Epithelial cell of esophagus (primary cell): Measurements from ENCODE around the gene NUP54.

Source experiments
- DNase-seq: peaks from one replicate; pipeline ENCODE4 v3.0.0; 2010; ENCODE audit warnings: low read depth
- H3K4me3 ChIP-seq: 2 replicates; pipeline ENCODE4 v1.5.1; 2011; ENCODE audit warnings: mild to moderate bottlenecking, low read length, control low read depth
- TF ChIP-seq, protein P1 (sequence below): IDR thresholded peaks from 2 replicates; pipeline ENCODE4 v1.5.1; 2011; ENCODE audit warnings: low read depth, mild to moderate bottlenecking, low read length, control low read depth, inconsistent platforms; ENCODE audit not compliant: insufficient read depth; ENCODE audit errors: missing control alignments

Gene NUP54

DNA sequence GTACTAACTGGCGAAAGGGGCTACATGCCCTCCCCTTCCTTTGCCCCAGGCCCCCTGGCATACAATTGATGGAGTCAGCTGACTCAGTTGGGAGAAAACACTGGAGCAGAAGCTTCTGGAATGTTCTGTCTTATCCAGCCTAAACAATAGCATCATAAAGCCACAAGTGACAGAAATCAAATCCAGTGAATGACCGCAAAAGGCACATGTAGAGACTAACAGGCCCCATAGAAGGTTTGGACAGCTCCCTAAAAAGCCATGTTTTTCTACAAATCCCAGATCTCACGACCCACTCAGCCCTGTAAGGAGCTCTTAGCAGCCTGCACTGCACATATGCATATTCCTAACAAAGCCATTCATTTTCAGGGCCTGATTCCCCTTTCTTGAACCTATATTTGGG lies 40.4 kb upstream of the NUP54 start:
- H3K4me3 ChIP-seq: no peak overlapping the region

DNA sequence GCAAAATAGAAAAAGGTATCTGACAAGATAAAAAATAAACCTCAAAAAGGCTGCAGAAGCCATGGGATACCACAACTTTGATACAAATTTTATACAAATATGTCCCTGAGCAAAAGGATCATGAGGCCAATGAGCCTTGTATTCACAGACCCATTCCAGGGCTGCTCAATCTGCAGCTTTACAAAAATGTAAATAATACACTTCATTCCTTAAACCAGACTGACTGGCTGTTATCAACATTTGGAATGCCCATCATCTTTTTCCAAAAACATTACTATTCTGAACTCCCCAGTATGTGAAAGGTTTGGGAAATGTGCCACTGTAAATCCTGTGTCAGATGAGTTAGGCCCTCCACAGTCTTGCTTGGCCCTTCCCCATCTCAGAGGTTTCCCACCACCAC lies 40.0 kb upstream of the NUP54 start:
- H3K4me3 ChIP-seq: no peak overlapping the region
- no peak for DNase-seq
- TF ChIP-seq, protein P1, sequence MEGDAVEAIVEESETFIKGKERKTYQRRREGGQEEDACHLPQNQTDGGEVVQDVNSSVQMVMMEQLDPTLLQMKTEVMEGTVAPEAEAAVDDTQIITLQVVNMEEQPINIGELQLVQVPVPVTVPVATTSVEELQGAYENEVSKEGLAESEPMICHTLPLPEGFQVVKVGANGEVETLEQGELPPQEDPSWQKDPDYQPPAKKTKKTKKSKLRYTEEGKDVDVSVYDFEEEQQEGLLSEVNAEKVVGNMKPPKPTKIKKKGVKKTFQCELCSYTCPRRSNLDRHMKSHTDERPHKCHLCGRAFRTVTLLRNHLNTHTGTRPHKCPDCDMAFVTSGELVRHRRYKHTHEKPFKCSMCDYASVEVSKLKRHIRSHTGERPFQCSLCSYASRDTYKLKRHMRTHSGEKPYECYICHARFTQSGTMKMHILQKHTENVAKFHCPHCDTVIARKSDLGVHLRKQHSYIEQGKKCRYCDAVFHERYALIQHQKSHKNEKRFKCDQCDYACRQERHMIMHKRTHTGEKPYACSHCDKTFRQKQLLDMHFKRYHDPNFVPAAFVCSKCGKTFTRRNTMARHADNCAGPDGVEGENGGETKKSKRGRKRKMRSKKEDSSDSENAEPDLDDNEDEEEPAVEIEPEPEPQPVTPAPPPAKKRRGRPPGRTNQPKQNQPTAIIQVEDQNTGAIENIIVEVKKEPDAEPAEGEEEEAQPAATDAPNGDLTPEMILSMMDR: no peak

More for the DNA sequence above, 40.4 kb upstream of the NUP54 start:
- DNase-seq: no peak
- TF ChIP-seq, protein P1: no peak

DNA sequence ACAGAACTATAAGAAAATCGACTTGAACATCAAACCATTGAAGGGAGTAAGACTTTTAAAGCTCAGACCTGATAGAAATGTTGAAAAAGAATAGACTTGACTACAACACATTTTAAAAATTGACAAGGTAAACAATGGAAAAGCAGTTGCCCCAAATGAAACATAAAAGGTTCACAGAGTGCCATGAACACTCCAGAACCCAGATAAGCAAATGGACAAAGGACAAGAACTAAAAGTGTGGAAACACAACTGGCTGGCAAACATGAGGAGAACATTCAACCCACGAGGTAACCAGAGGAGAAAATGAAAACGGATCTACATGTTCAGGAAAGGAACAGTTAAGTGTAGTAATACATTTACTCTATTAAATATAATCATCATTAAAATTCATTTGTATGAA lies 39.0 kb upstream of the NUP54 start:
- TF ChIP-seq, protein P1: no peak

DNA sequence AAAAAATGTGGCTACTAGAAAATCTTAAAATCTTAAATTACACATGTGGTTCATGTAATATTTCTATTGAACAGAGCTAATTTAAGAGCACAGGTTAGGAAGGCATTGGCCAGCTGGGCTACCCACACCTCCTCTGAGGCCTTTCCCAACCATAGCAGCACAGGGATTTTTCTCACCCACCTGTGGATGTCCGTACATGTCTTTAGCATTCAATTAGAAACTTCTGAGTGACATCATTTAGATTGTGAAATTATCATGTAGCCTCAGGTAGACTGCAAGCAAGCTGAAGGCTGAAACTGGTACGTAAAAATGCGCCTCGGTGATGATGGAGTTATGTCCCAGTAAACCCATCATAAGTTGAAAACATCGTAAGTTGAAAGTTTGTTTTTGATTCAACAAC lies 34.3 kb upstream of the NUP54 start:
- TF ChIP-seq, protein P1: no peak
- H3K4me3 ChIP-seq: no peak overlapping the region
- DNase-seq: peak; percentile 90

More for the DNA sequence above, 39.0 kb upstream of the NUP54 start:
- H3K4me3 ChIP-seq: no peak overlapping the region
- DNase-seq: no peak

DNA sequence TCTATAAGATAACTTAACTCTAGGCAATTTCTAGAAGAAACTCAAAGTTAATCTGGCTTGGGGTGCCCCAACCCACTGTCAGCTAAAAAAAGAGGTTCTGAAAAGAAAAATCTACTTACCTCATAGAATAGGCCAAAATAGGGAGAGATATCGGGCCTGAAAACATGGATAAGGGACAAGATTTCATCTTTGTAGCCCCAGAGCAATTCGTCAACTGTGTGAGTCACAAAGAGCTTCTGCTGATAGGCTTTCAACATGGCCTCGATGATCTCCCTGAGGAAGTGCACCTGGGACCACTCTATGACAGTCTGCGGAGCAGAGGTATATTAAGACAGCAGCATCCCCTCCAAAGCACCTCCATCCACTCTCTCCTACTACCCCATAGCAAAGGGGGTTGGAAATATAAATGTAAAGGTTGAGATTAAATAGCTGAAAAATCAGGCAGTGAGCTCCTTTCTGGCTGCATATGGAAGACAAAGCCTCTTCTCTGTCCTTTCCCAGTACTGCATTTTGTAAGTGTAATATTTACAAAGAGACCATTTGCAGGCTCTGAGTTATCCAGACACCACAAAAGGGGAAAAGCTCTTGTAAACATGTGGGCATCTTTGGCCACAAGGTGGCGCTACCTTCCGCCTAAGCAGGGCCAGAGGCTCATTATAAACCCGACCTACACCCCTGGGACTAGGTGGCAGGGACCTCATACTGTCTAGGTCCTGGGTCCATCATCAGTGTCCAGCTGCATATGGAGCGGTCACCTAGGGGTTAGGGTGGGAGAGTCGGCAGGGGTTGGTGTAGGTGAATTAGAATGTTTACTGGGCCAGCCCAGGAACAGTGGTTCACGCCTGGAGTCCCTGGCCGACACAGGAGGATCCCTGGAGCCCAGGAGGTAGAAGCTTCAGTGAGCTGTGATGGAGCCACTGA lies 31.5 kb upstream of the NUP54 start:
- DNase-seq: peak; percentile 89
- TF ChIP-seq, protein P1: peak; percentile 96
- H3K4me3 ChIP-seq: no peak overlapping the region

DNA sequence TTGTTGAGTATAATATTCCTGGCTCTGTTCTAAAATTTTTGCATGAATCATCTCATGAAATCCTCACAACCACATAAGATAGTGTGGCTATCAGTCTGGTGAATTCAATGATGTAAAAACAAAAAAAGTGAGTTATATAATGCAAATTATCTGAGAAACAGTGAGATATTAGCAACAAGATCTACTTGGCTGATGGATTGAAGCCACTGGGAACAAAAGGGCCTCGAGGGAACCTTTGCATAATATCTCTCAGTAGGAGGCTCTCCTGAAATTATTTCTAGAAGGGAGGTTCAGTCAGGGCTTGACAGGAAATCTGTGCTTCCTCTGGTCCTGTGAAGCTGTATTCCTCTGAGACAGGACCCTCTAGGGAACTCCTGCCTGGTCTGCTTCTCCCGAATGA lies 30.1 kb upstream of the NUP54 start:
- TF ChIP-seq, protein P1: no peak
- no peak overlapping the region for H3K4me3 ChIP-seq
- no peak for DNase-seq
